ENCODE measurements around the gene TMEM253. TPM values are rescaled to one million over a fixed set of nuclear protein-coding genes. Genes with fewer than 3 reads are reported as not detected.
A peak's percentile ranks its signal among the peaks of the same experiment; 100 is the strongest.

TMEM253 gene
- total RNA-seq, 2 donors from 2014 or later: 0.40 to 0.49 TPM

GRCh38 chr14:21133901-21134300 is 33.0 kb downstream of the TMEM253 start:
- 92 to 93% methylated on average over 1 of the region's 1 CpG for WGBS, 2 experiments (ENCODE audit: insufficient coverage in 1 of 2, insufficient read length in 1 of 2)
- Histone ChIP-seq H3K4me1 (ENCODE audit: control insufficient read depth, insufficient read depth, low read length) (no peaks in the 10 kb centered on the region), H3K36me3 (ENCODE audit: control insufficient read depth, insufficient read depth, low read length) (no peaks in the 10 kb centered on the region), H3K9ac (ENCODE audit: extremely low read depth, low read length, poor library complexity, severe bottlenecking) (no peak overlapping the region), H3K27me3 (ENCODE audit: control insufficient read depth, insufficient read depth, low read length, poor library complexity, severe bottlenecking) (no peaks in the 10 kb centered on the region), H3K27ac (ENCODE audit: low read depth, low read length) (no peak overlapping the region), H3K4me3 (ENCODE audit: low read length) (no peak overlapping the region), H3K9me3 (ENCODE audit: control insufficient read depth, low read length) (no peaks in the 10 kb centered on the region)
- no peak for DNase-seq
- peaks cover 3% of the 10 kb centered on the region for H3K4me1 Mint-ChIP-seq
- no peak overlapping the region for H3K27ac Mint-ChIP-seq
- no peak for TF ChIP-seq CTCF (conservative IDR thresholded peaks at IDR 0.05)
- peaks cover 2% of the 10 kb centered on the region for H3K36me3 Mint-ChIP-seq (ENCODE audit: low read depth)
- no peaks in the 10 kb centered on the region for H3K27me3 Mint-ChIP-seq (ENCODE audit: insufficient read depth)
- H3K4me3 Mint-ChIP-seq: no peak overlapping the region
- H3K9me3 Mint-ChIP-seq: peaks cover 3% of the 10 kb centered on the region

- no peak overlapping the region for H3K4me3 Mint-ChIP-seq
- Histone ChIP-seq H3K4me1 (ENCODE audit: control insufficient read depth, insufficient read depth, low read length) (no peaks in the 10 kb centered on the region), H3K27me3 (ENCODE audit: control insufficient read depth, insufficient read depth, low read length, poor library complexity, severe bottlenecking) (no peaks in the 10 kb centered on the region), H3K27ac (ENCODE audit: low read depth, low read length) (no peak overlapping the region), H3K9me3 (ENCODE audit: control insufficient read depth, low read length) (no peaks in the 10 kb centered on the region), H3K4me3 (ENCODE audit: low read length) (no peak overlapping the region), H3K9ac (ENCODE audit: extremely low read depth, low read length, poor library complexity, severe bottlenecking) (no peak overlapping the region), H3K36me3 (ENCODE audit: control insufficient read depth, insufficient read depth, low read length) (no peaks in the 10 kb centered on the region)
- H3K36me3 Mint-ChIP-seq (ENCODE audit: low read depth): peaks cover 2% of the 10 kb centered on the region
- H3K27ac Mint-ChIP-seq: no peak overlapping the region
- H3K9me3 Mint-ChIP-seq: peaks cover under 1% of the 10 kb centered on the region
- DNase-seq: no peak
- peak; percentile 86 for TF ChIP-seq CTCF (conservative IDR thresholded peaks at IDR 0.05)
- WGBS, 2 experiments (ENCODE audit: insufficient coverage in 1 of 2, insufficient read length in 1 of 2): 15 to 33% methylated on average over 1 of the region's 1 CpG
- H3K4me1 Mint-ChIP-seq: peaks cover 3% of the 10 kb centered on the region
- no peaks in the 10 kb centered on the region for H3K27me3 Mint-ChIP-seq (ENCODE audit: insufficient read depth)
Measured at GRCh38 chr14:21136024-21136423, 35.2 kb downstream of the TMEM253 start.

GRCh38 chr14:21142357-21142756 is 41.5 kb downstream of the TMEM253 start:
- Histone ChIP-seq H3K4me1 (ENCODE audit: control insufficient read depth, insufficient read depth, low read length) (no peaks in the 10 kb centered on the region), H3K27me3 (ENCODE audit: control insufficient read depth, insufficient read depth, low read length, poor library complexity, severe bottlenecking) (no peaks in the 10 kb centered on the region), H3K9me3 (ENCODE audit: control insufficient read depth, low read length) (peaks cover 12% of the 10 kb centered on the region), H3K9ac (ENCODE audit: extremely low read depth, low read length, poor library complexity, severe bottlenecking) (no peak overlapping the region), H3K4me3 (ENCODE audit: low read length) (no peak overlapping the region), H3K27ac (ENCODE audit: low read depth, low read length) (no peak overlapping the region), H3K36me3 (ENCODE audit: control insufficient read depth, insufficient read depth, low read length) (no peaks in the 10 kb centered on the region)
- H3K9me3 Mint-ChIP-seq: peaks cover 20% of the 10 kb centered on the region
- no peaks in the 10 kb centered on the region for H3K4me1 Mint-ChIP-seq
- no peak for DNase-seq
- TF ChIP-seq CTCF (conservative IDR thresholded peaks at IDR 0.05): no peak
- H3K4me3 Mint-ChIP-seq: no peak overlapping the region
- H3K36me3 Mint-ChIP-seq (ENCODE audit: low read depth): no peaks in the 10 kb centered on the region
- 100% methylated on average over 1 of the region's 1 CpG; no CpG with 5 or more reads in 1 of the 2 experiments for WGBS, 2 experiments (ENCODE audit: insufficient coverage in 1 of 2, insufficient read length in 1 of 2)
- H3K27ac Mint-ChIP-seq: no peak overlapping the region
- no peaks in the 10 kb centered on the region for H3K27me3 Mint-ChIP-seq (ENCODE audit: insufficient read depth)

Data from endodermal cell (in vitro differentiated cells).